ENCODE measurements around the gene ATP7B.
"Not testable (repeated sequence)": the region's sequence is repeated elsewhere in the genome, so short reads cannot be mapped to it uniquely, and the experiment has no call there.

Gene ATP7B

GRCh38 chr13:52005841-52006522 is 5.3 kb downstream of the ATP7B start:
- DNase-seq: no peak

- DNase-seq: no peak
Observed at GRCh38 chr13:52004511-52005170, 6.6 kb downstream of the ATP7B start.

GRCh38 chr13:52003541-52003940 is 7.7 kb downstream of the ATP7B start:
- no peak for DNase-seq

- no peak for DNase-seq
Observed at GRCh38 chr13:52002361-52002760, 8.9 kb downstream of the ATP7B start.

DNA sequence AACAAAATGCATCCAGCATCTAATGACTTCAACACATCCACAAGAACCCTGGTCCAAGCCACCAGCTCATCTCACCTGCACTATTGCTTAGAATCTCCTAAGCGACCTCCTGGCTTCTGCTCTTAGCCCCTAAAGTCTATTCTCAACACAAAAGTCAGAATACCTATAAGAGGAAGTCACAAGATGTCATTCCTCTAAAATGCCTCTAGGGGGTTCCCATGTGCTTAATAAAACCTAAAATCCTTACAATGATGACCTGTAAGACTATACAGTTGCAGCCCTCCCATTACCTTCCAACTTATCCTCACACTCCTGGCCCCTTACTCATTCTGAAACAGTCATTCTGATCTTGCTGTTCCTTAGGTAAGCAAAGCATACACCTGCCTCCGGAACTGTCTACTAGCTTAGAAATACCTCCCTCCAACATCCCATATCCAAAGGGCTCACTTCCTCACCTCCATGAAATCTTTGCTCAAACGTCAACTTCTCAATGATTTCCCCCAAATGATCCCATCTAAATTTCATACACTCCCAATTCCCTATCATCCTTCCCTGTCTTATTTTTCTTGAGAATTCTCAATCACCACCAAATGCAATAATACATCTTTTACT is 10.0 kb downstream of the ATP7B start:
- DNase-seq: no peak

- no peak for DNase-seq
Observed at GRCh38 chr13:51999921-52000320, 11.3 kb downstream of the ATP7B start.

- DNase-seq: no peak
Observed at GRCh38 chr13:51999510-51999911, 11.7 kb downstream of the ATP7B start.

DNA sequence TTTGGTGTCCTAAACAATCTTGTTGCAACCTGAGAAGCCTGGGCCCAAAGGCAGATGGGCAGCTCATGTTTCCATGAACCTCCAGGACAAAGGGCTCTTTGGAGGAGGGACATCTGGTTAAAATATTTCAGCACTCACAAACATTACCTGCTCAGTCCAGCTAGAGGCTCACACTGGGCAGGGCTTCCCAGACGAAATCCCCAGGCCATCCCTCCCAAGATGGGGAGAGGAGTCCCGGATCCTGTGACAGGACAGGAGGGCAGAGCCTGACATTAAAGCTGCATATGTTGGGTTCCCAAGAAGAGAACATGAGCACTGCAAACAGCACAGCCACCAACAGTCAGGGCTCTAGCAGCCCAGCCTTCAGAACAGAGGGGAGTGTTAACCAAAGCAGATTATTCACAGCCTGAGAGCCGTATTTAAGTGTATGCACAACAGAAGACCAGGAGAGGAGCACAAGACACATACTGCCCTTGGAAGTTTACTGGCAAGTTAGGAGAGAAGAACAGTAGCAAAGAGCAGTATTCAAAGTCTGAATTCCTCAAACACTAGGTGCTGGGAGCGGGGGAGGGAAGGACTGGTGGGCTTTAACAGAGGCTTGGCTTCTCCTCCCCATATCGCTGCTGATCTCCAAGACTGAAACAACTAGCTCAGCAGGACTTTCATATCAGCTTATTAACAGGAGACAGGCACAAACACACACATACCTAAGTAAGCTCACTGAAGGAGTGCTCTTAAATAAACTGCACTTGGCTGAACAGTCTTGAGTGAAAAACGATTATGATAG is 12.3 kb downstream of the ATP7B start:
- DNase-seq: no peak

DNA sequence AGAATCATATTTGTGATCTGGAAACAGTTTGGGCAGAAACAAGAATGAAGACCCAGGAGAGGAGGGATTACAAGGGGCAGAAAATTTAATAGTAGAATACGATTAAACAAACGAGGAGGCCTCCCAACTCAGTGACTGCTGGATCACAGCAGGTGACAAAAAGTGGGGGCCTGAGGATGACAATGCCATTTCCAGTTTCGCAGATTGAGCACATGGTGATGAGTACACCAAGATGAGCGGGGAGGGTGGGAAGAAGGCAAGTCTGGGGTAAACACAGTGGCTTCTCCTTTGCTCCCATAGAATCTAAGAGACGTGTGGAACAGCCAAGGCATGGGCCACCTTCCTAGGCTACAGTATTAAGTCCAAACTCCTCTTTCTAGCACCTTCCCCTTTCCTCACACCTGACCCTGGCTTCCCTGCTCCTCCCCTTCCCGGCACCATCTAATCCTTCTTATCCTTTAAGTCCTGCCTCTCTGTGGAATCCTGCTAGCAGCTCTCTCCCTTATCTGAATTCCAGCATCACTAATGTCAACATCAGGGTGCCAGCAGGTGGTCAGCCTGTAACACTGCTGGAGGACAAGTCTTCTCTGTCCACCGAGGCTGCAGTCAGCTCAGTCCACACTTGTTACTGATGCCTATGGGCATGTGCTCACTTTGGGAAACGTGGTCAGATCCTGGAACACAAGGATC is 13.5 kb downstream of the ATP7B start:
- no peak for DNase-seq

DNA sequence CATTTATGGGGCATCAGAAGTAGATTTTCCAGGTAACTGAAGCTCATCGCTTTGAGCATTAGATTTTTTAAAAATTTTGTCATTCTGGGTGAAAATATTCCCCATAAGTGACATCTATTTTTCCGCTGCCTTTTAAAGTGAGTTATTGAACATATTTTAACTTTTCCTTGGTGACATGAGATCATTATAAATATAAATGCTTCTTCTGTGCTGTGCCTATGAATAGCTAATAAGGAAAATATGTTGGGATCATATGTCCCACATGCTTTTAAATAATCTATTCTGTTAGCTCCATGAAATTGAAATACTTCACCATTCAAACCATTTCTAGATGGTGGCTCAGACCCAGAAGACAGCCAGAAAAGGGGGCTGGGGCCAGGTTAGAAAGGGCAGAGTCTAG is 14.1 kb downstream of the ATP7B start:
- DNase-seq: no peak

GRCh38 chr13:51996641-51997040 is 14.6 kb downstream of the ATP7B start:
- DNase-seq: no peak

- DNase-seq: no peak
Observed at GRCh38 chr13:51995677-51996551, 15.3 kb downstream of the ATP7B start.

GRCh38 chr13:51993713-51994112 is 17.5 kb downstream of the ATP7B start:
- no peak for DNase-seq

GRCh38 chr13:51988988-51989618 is 22.1 kb downstream of the ATP7B start:
- no peak for DNase-seq

- DNase-seq: not testable (repeated sequence)
Observed at GRCh38 chr13:51984904-51985303, 26.3 kb downstream of the ATP7B start.

DNA sequence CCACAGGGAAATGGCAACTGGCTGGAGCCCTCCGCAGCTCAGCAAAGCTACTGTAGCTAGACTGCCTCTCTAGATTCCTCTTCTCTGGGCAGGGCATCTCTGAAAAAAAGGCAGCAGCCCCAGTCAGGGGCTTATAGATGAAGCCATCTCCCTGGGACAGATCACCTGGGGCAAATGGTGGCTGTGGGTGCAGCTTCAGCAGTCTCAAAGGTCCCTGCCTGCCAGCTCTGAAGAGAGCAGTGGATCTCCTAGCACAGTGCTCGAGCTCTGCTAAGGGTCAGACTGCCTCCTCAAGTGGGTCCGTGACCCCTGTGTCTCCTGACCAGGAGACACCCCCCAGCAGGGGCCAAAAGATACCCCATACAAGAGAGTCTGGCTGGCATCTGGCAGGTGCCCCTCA is 28.0 kb downstream of the ATP7B start:
- DNase-seq: not testable (repeated sequence)

DNA sequence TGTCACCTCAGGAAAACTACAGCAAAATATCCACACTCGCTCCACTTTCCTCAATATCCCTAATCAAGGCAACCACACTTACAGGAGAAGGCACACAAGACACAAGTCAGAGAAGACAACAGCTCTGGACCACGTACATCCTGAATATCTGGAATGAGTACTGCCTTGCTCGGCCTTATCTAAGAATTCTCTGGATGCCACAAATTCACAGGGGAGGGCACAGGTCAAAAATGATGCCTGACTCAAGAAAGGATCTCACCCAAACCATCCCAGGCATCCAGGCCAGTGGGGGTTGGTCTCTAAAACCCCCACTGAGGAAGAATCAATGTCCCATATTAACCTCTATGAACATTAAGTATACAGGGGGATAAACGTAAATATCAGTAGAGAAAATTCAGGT is 29.9 kb downstream of the ATP7B start:
- no peak for DNase-seq

DNA sequence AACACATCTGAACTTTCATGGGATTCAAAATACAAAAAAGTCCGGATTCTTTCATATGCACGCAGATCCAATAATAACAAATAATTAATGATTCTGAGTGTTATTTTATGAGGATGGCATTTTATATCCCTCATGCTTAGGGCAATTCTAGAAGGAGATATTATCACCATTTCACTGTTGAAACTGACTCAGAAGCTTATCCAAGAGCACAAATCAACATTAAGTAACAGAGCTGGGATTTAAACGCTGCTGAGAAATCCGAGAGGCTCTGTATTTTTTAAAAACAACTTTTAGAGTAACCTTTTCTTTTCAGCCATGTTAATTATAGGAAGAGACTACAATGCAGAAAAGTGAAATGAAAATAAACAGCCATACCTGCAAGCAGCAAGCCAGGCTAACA is 30.3 kb downstream of the ATP7B start:
- no peak for DNase-seq

DNA sequence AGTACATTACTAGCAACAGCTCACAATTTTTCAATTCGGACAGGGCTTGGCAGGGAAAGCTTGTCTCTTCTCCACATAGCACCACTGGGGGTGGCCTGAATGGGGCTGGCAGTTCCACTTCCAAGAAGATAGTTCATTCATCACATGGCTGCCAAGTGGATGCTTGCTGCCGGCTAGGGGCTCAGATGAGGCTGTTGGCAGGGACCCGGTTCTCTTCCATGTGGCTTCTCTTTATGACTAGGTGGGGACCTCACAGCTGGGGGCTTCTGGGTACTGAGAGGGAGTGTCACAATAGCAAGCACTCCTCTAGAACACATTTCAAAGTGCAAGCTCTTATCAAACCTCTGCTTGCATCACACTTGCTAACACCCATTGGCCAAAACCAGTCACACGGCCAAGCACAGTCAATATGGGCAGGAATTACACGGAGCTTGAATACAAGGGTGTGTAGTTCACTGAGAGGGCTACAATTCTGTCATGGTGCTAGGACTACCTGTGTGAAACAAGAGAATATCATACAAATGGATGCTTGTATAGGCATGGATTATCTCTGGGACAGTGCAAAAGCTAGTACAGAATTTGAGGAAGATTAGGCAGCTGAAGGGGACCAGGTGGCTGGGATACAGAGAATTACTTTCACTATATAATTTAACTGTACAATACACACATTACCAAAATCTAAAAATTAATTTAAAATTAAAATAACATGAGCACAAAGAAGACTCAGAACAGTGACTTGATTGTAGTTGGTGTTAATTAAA is 32.3 kb downstream of the ATP7B start:
- no peak for DNase-seq

GRCh38 chr13:51977625-51978024 is 33.6 kb downstream of the ATP7B start:
- no peak for DNase-seq

- no peak for DNase-seq
Observed at GRCh38 chr13:51976890-51977289, 34.4 kb downstream of the ATP7B start.

Data from activated CD4-positive, alpha-beta T cell treated with anti-CD3 and anti-CD28 coated beads, Interleukin-2, amount 50 U/mL, for 48 hours (primary cell).